HG03439 (cell line): Measurements from ENCODE around the gene ARF5.

ENCODE experiments used
- ATAC-seq: cut with Tn5 transposase; IDR thresholded peaks from one replicate; pipeline ENCODE4 v1.9.1; 2021; ENCODE audit warnings: mild to moderate bottlenecking, moderate library complexity; ENCODE audit not compliant: unreplicated experiment

The ARF5 gene

GRCh38 chr7:127635659-127636285 lies 47.6 kb downstream of the ARF5 start:
- ATAC-seq: no peak

GRCh38 chr7:127638197-127638596 lies 50.0 kb downstream of the ARF5 start:
- no peak for ATAC-seq
